ENCODE data around the gene FNDC3B.

Gene FNDC3B

GRCh38 chr3:172383306-172383796 is 344.0 kb downstream of the FNDC3B start:
- no peak for DNase-seq

GRCh38 chr3:172384836-172385235 is 345.5 kb downstream of the FNDC3B start:
- no peak for DNase-seq

GRCh38 chr3:172387728-172388127 is 348.4 kb downstream of the FNDC3B start:
- no peak for DNase-seq

GRCh38 chr3:172388412-172389078 is 349.2 kb downstream of the FNDC3B start:
- DNase-seq: no peak

DNA sequence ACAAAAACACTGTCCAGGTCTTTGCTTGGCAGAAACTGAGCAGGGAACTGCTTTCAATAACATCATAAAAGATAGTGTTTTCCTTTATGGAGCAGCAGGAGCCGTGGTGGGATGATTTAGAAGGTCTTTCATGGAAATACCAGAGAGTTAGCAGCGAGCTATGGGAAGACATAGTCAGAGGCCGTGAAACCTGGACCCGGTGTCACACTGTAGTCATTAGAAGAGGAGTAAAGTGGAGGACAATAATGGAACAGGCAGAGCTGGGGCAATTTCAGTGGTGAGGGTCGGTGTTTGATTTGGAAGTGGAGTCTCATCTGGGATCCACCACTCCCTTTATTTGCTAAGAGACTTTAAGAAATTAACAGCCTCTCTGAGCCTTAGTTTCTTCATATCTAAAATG is 351.4 kb downstream of the FNDC3B start:
- DNase-seq: no peak

DNA sequence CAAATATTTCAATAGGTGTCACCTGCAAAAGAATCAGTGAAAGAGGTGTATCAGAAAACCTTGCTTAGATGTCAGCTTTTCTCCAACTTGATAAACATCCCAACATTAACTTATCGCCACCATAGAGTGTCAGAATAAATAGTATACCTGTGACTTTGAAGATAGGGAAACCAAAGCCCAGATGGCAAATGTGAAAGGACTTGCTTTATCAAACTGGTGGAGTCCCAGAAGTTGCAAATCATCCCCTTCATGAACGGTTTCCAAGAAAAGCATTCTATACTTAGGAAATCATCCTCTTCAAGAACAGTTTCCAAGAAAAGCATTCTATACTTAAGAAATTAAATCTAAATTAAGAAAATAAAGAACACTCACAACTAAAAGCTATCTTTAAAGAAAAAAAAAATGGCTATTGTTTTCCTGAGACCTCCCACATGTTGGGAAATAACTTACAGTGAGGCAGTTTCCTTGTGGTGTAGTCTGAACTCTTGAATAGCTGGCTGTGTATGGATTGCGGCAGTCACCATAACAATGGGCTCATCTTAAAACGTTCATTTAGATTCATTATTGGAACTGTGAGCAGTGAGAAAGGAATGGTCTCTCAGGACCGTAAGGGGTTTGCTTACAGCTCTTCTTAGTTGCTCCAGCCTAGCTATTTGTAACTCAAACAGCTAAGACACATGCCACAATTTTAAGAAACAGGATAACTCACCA is 352.4 kb downstream of the FNDC3B start:
- no peak for DNase-seq

DNA sequence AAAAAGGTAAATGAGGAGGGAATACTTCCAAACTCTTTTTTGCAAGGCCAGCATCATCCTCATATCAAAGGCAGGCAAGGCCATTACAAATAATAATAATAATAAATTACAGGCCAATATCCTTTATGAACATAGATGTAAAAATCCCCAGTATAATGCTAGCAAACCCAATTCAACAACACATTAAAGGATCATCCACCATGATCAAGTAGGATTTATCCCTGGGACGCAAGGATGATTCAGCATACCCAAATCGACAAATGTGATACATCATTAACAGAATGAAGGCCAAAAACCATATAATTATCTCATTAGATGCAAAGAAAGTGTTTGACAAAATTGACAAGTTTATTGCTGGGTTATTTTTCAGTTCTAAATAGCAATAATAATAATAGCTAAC is 355.3 kb downstream of the FNDC3B start:
- DNase-seq: no peak

- DNase-seq: no peak
Measured at GRCh38 chr3:172396400-172396799, 357.0 kb downstream of the FNDC3B start.

DNA sequence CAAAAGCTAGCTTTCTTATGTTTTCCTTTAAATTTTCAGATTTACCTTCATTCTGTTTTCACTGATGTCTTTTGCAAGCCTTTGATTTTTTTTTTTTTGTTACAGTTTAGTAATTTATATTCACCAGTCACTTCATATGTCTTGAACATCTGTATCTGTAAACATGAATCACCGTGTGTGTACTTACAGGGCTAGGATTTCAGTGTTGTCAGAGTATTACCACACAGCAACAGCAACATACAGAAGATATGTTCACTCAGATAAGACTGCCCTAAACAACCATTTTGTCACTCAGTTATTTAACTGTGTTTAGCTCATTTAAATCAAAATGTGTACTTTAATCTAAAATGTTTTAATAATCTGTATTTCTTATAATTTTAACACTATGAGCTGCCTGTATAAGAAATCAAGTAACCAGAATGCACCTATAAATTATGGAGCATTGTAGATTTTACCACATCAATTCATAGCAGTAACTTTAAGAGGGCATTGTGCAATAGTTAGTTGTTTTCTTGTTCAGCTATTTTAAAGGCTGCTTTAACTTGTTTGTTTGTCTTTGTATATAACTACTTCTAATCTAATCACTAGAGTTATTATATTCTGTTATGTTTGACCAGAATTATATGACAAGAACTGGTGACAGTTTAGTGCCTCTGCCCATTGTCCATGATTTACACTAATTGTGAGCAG is 358.5 kb downstream of the FNDC3B start:
- DNase-seq: no peak

GRCh38 chr3:172398484-172398883 is 359.1 kb downstream of the FNDC3B start:
- DNase-seq: no peak

GRCh38 chr3:172402090-172402489 is 362.7 kb downstream of the FNDC3B start:
- DNase-seq: no peak

DNA sequence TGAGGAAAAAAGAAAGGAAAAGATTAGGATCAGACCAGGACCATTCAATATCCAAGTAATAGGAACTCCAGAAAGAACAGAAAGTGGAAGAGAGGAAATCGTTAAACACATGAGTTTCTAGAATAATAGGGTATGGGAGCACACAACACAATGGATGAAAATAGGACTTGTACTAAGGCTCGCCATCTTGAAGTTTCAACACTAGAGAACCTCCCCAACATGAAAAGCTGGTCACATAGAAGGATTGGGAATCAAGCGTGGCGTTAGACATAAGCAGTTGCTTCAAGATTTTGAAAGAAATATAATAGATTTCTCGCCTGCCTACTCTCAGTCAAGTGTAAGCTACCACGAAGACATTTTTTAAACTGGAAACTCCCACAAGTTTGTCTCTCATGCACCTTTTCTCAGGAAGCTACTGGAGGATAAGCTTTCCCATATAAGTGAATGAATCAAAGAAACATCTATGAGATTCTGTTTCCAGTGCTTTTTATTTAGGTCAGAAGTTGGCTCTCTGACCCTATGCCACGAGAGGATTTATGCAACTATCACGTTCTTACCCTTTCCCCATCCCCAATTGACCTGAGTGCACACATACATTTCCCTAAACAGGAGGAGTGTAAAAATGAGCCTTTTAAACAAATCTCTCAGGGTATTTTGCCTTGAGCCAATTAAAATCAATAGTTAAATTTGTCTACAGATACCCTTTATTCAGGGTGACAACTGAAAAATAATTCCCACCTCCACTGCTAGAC is 363.7 kb downstream of the FNDC3B start:
- no peak for DNase-seq

DNA sequence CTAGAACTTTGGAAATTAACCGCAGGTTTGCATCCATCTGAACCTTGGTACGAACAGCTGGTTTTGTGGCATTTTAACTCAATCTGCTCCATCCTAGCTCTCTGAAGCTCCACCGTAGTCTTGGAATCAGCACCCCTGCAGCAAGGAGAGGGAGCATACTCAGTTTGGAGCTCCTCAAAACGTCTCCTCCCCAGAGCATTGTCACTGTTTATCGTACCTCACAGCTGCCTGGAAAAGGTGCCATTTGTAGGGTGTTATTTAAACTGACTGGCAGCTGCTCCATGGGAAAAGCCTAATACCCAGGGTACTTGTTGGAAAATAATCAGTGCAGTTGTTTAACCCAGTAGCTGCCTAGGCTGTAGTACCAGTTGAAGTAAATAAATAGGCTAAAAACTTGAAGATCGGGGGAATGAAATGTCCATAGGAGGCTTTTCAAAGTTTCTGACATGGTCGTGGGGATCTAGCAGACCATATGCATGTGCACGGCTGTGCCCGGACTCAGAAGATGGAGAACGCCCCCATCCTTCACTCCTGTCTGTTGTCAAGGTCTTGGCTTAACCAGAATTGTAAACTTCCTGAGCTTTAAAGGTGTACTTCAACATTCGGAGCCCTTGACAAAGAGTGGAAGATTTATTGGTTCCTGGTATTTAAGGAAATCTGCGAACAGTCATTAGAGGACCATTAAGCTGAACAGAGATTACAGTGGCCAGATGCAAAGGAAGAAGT is 365.0 kb downstream of the FNDC3B start:
- no peak for DNase-seq

- no peak for DNase-seq
Measured at GRCh38 chr3:172405914-172406313, 366.5 kb downstream of the FNDC3B start.

DNA sequence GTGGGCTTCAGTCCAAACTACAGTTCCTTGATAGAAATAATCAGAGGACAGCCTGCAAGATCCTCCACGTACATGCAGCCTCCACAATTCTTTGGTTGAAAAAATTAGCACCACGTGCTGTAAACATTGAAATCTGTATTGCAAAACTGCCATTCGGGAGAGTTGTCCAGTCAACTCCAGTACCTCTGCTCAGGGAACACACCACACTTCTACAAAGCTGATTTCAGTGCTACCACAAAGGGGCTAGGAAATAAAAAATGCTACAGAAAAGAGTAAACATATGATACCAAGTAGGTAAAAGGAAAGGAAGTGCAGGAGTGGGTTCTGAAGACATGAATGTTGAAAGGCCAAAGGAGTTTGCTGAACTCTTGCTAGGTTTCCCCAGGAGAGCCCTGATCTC is 368.5 kb downstream of the FNDC3B start:
- DNase-seq: no peak

DNA sequence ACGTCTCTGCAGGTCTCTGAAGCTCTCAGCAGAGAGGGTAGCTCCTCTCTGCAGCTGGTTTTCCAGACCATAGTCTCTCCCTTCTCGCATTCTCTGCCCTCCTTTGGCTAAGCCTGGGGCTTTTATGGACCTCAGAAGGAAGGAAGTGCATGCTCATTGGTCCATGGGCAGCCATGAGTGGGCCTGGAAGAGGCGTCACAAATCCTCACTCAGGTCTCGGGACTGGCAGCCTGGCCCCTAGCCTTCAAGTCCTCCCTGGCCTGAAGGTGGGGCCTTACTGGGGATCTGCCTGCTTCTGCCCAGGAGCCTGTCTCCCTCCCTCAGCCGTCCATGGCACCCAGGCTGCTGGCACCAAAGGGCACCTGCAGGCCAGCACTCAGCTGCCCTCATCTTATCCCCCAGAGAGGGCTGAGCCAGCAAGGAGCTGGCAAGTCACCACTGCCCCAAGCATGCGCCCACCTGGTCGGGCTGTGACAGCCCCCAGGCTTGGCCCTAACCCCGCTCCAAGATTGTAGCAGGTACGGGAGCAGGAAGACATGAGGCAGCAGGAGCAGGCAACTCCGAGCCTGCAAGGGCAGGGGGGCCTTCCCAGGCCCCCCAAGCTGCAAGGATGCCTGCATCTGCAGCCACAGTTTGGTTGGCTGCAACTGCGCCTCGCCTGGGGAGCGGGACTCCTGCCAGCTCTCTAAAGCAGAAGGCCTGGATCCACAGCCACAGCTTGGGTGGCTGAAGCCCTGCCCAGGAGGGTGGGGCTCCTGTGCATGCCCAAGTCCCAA is 371.5 kb downstream of the FNDC3B start:
- DNase-seq: no peak

DNA sequence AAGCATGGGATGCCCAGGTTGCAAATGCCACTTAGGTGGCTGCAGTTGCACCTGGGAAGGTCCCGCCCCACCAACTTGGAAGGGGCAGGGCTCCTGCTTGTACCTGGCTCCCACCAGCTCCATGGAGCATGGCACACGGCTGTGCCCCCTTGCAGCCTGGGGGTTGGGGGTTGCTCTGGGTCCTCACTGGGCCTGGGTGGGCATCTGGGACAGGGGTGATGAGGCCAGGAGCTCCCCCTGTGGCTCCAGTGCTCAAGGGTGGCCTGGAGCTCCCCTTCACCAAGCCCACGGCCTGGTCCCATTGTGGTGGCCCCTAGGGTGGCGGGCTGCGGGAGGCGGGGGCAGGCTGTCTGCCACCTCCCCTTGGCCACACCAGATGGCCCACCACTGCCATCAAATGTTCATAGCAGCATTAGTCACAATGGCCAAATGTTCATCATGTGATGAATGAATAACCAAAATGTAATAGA is 372.1 kb downstream of the FNDC3B start:
- DNase-seq: no peak

DNA sequence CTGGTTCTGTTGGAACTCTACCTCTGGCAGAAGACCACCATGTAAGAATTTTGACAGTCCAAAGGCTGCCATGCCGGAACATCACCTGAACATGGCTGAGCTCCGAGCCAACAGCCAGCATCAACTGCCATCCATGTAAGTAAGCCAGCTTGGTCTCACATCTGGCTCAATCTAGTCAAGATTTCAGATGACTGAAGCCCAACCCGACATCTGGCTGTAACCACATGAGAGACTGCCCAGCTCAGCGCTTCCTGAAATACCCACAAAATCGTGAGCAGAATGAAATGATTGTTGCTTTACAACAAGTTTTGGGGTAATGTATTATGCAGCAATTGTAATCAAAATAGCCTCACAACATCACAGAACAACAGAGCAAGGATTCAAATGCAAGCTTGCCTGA is 375.9 kb downstream of the FNDC3B start:
- DNase-seq: no peak

DNA sequence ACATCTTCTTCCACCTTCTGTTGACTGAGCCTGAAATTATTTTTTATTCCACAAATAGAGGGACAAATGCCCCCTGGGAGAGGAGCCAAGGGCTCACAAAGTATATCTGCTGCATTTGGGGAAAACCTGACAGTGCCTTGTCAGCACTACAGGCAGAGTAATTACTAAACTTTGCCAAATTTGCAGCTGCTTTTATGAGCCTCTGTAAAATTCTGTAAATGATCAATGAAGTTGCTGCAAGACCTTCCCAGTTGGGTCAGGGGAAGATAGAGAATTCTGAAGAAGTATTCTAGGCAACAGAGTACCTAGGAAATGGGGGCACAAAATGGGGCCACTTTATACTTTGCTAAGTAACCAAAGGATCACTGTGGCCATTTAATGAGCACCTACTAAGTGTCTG is 398.3 kb downstream of the FNDC3B start:
- DNase-seq: no peak

GRCh38 chr3:172438186-172438585 is 398.8 kb downstream of the FNDC3B start:
- DNase-seq: no peak

GRCh38 chr3:172441581-172441980 is 402.2 kb downstream of the FNDC3B start:
- DNase-seq: no peak

GRCh38 chr3:172442606-172443005 is 403.2 kb downstream of the FNDC3B start:
- DNase-seq: no peak
